Neural crest cell (in vitro differentiated cells): ENCODE measurements around the gene ADCK1. TPM values are rescaled to one million over a fixed set of nuclear protein-coding genes. Genes with fewer than 3 reads are reported as not detected.
A peak's percentile ranks its signal among the peaks of the same experiment; 100 is the strongest.

Experiments used
- DNase-seq: peaks from one replicate; pipeline ENCODE4 v3.0.0; 2021; ENCODE audit warnings: low read depth, mixed read lengths, low spot score
- H3K27ac Mint-ChIP-seq: one replicate; pipeline ENCODE4 v1.8.0; 2021; ENCODE audit warnings: mild to moderate bottlenecking, mixed read lengths; ENCODE audit not compliant: unreplicated experiment
- H3K27me3 Mint-ChIP-seq: 2 replicates; pipeline ENCODE4 v1.8.0; 2021; ENCODE audit warnings: low read depth, mild to moderate bottlenecking, mixed read lengths
- H3K36me3 Mint-ChIP-seq: 2 replicates; pipeline ENCODE4 v1.8.0; 2021; ENCODE audit warnings: low read depth, mild to moderate bottlenecking, mixed read lengths
- H3K4me1 Mint-ChIP-seq: 2 replicates; pipeline ENCODE4 v1.8.0; 2021; ENCODE audit warnings: mixed read lengths
- H3K4me3 Mint-ChIP-seq: one replicate; pipeline ENCODE4 v1.8.0; 2021; ENCODE audit warnings: mild to moderate bottlenecking, mixed read lengths
- H3K9me3 Mint-ChIP-seq: 2 replicates; pipeline ENCODE4 v1.8.0; 2021; ENCODE audit warnings: mixed read lengths
- CTCF ChIP-seq: fragments of 200-600 bp; sonication (generic); conservative IDR thresholded peaks from 2 replicates; pipeline ENCODE4 v1.5.0; 2021; ENCODE audit warnings: antibody characterized with exemption, mild to moderate bottlenecking
- long read RNA-seq: library from polyadenylated mRNA; unstranded; transcript quantifications from one replicate; pipeline ENCODE4 v2.0.0, GENCODE V29; 2020
- total RNA-seq: library from RNA; stranded (reverse); gene quantifications from 2 replicates; pipeline ENCODE4 v1.2.1, GENCODE V29; 2021

Gene ADCK1
- total RNA-seq: 9.0 and 9.5 TPM in 2 replicates
- long read RNA-seq, transcript ADCK1-201 (11 exons, 2,234 nt): major isoform, 6 of 9 reads
- long read RNA-seq, partial matches to known transcripts: 0 of 9 reads
- long read RNA-seq, other reads (novel, unspliced or antisense): 3 of 9 reads

GRCh38 chr14:77799863-77800730 lies at the start of gene ADCK1:
Gene ADCK1, plus strand, starts transcription at chr14:77800109. Its CDS starts 18,870 bp downstream, at chr14:77818979.
- no peaks in the 10 kb centered on the region for H3K36me3 Mint-ChIP-seq
- H3K27ac Mint-ChIP-seq: peak within 1 kb of the TSS; percentile 94
- H3K27me3 Mint-ChIP-seq: no peaks in the 10 kb centered on the region
- H3K4me1 Mint-ChIP-seq: peaks cover 13% of the 10 kb centered on the region
- no peaks in the 10 kb centered on the region for H3K9me3 Mint-ChIP-seq
- H3K4me3 Mint-ChIP-seq: peak within 1 kb of the TSS; percentile 89
- TF ChIP-seq CTCF: peak; percentile 58
- peak; percentile 77 for DNase-seq

GRCh38 chr14:77752266-77752665 lies 47.6 kb upstream of the ADCK1 start:
- no peaks in the 10 kb centered on the region for H3K9me3 Mint-ChIP-seq
- no peak overlapping the region for H3K4me3 Mint-ChIP-seq
- H3K27ac Mint-ChIP-seq: no peak overlapping the region
- no peak for TF ChIP-seq CTCF
- peaks cover 30% of the 10 kb centered on the region for H3K36me3 Mint-ChIP-seq
- no peak for DNase-seq
- H3K27me3 Mint-ChIP-seq: no peaks in the 10 kb centered on the region
- H3K4me1 Mint-ChIP-seq: no peaks in the 10 kb centered on the region

- DNase-seq: no peak
- TF ChIP-seq CTCF: no peak
- H3K27ac Mint-ChIP-seq: no peak overlapping the region
- H3K36me3 Mint-ChIP-seq: peaks cover 30% of the 10 kb centered on the region
- H3K4me3 Mint-ChIP-seq: no peak overlapping the region
- no peaks in the 10 kb centered on the region for H3K9me3 Mint-ChIP-seq
- peaks cover 5% of the 10 kb centered on the region for H3K4me1 Mint-ChIP-seq
- no peaks in the 10 kb centered on the region for H3K27me3 Mint-ChIP-seq
These were observed 47.0 kb upstream of the ADCK1 start for GRCh38 chr14:77752799-77753516.

GRCh38 chr14:77760381-77761204 lies 39.3 kb upstream of the ADCK1 start, which contains the start of gene SNW1:
Gene SNW1, minus strand, starts transcription at chr14:77761156. Its CDS starts 29 bp downstream, at chr14:77761127.
- Mint-ChIP-seq H3K4me1 (peaks cover 39% of the 10 kb centered on the region), H3K4me3 (peak within 1 kb of the TSS; percentile 99), H3K9me3 (no peaks in the 10 kb centered on the region), H3K27me3 (no peaks in the 10 kb centered on the region), H3K27ac (peak within 1 kb of the TSS; percentile 99), H3K36me3 (peaks cover 7% of the 10 kb centered on the region)
- peak; percentile 81 for DNase-seq
- peak; percentile 36 for TF ChIP-seq CTCF
